CD14-positive monocyte (primary cell): ENCODE measurements around the gene ACKR1. TPM values are rescaled to one million over a fixed set of nuclear protein-coding genes. Genes with fewer than 3 reads are reported as not detected.
A peak's percentile ranks its signal among the peaks of the same experiment; 100 is the strongest.

Experiments
- DNase-seq, 3 donors: peaks; one replicate each; pipeline ENCODE4 v3.0.0-alpha.2; 2011 to 2022
- H2AFZ ChIP-seq: 2 replicates; pipeline ENCODE4 v1.6.0; 2012; ENCODE audit warnings: mild to moderate bottlenecking, low read depth, low read length, inconsistent platforms; ENCODE audit not compliant: insufficient read depth, poor library complexity, severe bottlenecking
- H3K27ac ChIP-seq, 2 donors: 1 replicate in 1 of 2; 2 replicates in 1 of 2; pipeline ENCODE4 v1.5.1; 2012 to 2013; ENCODE audit warnings: low read length in 2 of 2, control low read depth in 1 of 2, inconsistent platforms in 1 of 2, low read depth in 1 of 2, mild to moderate bottlenecking in 1 of 2
- H3K27me3 ChIP-seq, 2 donors: one replicate each; pipeline versions ENCODE4 v1.6.0 to v1.6.1; 2011 to 2013; ENCODE audit warnings: low read length in 2 of 2; ENCODE audit not compliant: control insufficient read depth in 2 of 2, insufficient read depth in 2 of 2
- H3K36me3 ChIP-seq, 2 donors: replicated peaks in 1 of 2; 1 replicate in 1 of 2; 2 replicates in 1 of 2; pipeline versions ENCODE4 v1.5.1 to v1.6.1; 2012 to 2013; ENCODE audit warnings: low read length in 2 of 2, control low read depth in 1 of 2, inconsistent platforms in 1 of 2, mild to moderate bottlenecking in 1 of 2; ENCODE audit not compliant: insufficient read depth in 2 of 2, control insufficient read depth in 1 of 2
- H3K4me1 ChIP-seq, 2 donors: 1 replicate in 1 of 2; 2 replicates in 1 of 2; pipeline versions ENCODE4 v1.5.1 to v1.6.1; 2012 to 2013; ENCODE audit warnings: low read length in 2 of 2, control low read depth in 1 of 2, inconsistent platforms in 1 of 2, mild to moderate bottlenecking in 1 of 2, moderate library complexity in 1 of 2; ENCODE audit not compliant: insufficient read depth in 2 of 2, control insufficient read depth in 1 of 2
- H3K4me2 ChIP-seq: replicated peaks from 2 replicates; pipeline ENCODE3; 2012; ENCODE audit warnings: low read length, moderate library complexity, mild to moderate bottlenecking; ENCODE audit not compliant: poor library complexity, severe bottlenecking; ENCODE audit errors: extremely low read depth
- H3K4me3 ChIP-seq, 3 experiments: fragments of 200-600 bp in 1 of 3; sonication (generic) in 1 of 3; replicated peaks in 1 of 3; 1 replicate in 2 of 3; 2 replicates in 1 of 3; pipeline ENCODE4 v1.5.1; 2011 to 2013; ENCODE audit warnings: low read length in 3 of 3, mild to moderate bottlenecking in 3 of 3, control low read depth in 2 of 3, low read depth in 2 of 3, inconsistent platforms in 1 of 3, moderate library complexity in 1 of 3
- H3K79me2 ChIP-seq: 2 replicates; pipeline ENCODE4 v1.6.0; 2012; ENCODE audit warnings: mild to moderate bottlenecking, control low read depth, inconsistent platforms, low read length, moderate library complexity; ENCODE audit not compliant: insufficient read depth
- H3K9ac ChIP-seq: 2 replicates; pipeline ENCODE4 v1.6.0; 2017; ENCODE audit warnings: low read length, mild to moderate bottlenecking; ENCODE audit not compliant: insufficient read depth, poor library complexity, severe bottlenecking
- H3K9me3 ChIP-seq, 2 donors: replicated peaks in 1 of 2; 1 replicate in 1 of 2; 2 replicates in 1 of 2; pipeline versions ENCODE4 v1.5.1 to v1.6.1; 2012 to 2013; ENCODE audit warnings: low read length in 2 of 2, control low read depth in 1 of 2; ENCODE audit not compliant: control insufficient read depth in 1 of 2, insufficient read depth in 1 of 2
- H4K20me1 ChIP-seq: 2 replicates; pipeline ENCODE4 v1.6.0; 2012; ENCODE audit warnings: mild to moderate bottlenecking, low read length, control low read depth, moderate library complexity; ENCODE audit not compliant: insufficient read depth
- H3K27ac Mint-ChIP-seq, 7 donors: one replicate each; pipeline ENCODE4 v1.8.0; 2020; ENCODE audit warnings: mild to moderate bottlenecking in 7 of 7, mixed read lengths in 7 of 7, moderate library complexity in 6 of 7, inconsistent platforms in 2 of 7
- H3K27me3 Mint-ChIP-seq, 3 donors: one replicate each; pipeline ENCODE4 v1.8.0; 2021 to 2022; ENCODE audit warnings: low read depth in 3 of 3, mild to moderate bottlenecking in 3 of 3, mixed read lengths in 3 of 3, moderate library complexity in 3 of 3, inconsistent platforms in 1 of 3
- H3K36me3 Mint-ChIP-seq, 2 donors: one replicate each; pipeline ENCODE4 v1.8.0; 2020; ENCODE audit warnings: mixed read lengths in 2 of 2, inconsistent platforms in 1 of 2, mild to moderate bottlenecking in 1 of 2
- H3K4me1 Mint-ChIP-seq: one replicate; pipeline ENCODE4 v1.8.0; 2020; ENCODE audit warnings: mild to moderate bottlenecking, mixed read lengths
- H3K4me3 Mint-ChIP-seq, 2 donors: one replicate each; pipeline ENCODE4 v1.8.0; 2020; ENCODE audit warnings: mild to moderate bottlenecking in 2 of 2, mixed read lengths in 2 of 2, moderate library complexity in 1 of 2
- H3K9me3 Mint-ChIP-seq, 7 donors: one replicate each; pipeline ENCODE4 v1.8.0; 2020 to 2022; ENCODE audit warnings: mixed read lengths in 7 of 7, mild to moderate bottlenecking in 6 of 7, moderate library complexity in 6 of 7, inconsistent platforms in 2 of 7
- CTCF ChIP-seq: fragments of 200-600 bp; IDR thresholded peaks from one replicate; pipeline ENCODE4 v1.8.0; 2022; ENCODE audit warnings: antibody characterized with exemption, mild to moderate bottlenecking
- WGBS: methylation state at CpG from one replicate; pipeline ENCODE4 v1.1.5; 2013; ENCODE audit warnings: missing lambda C conversion rate; ENCODE audit not compliant: insufficient coverage; 5-methylcytosine and 5-hydroxymethylcytosine counted together
- intact Hi-C, 2 donors: fragments of 100-400 bp; cut with micrococcal nuclease; formaldehyde crosslinking; loops; one replicate each; pipeline versions ENCODE4 v1.15.0 to v1.15.1; 2023
- polyA plus RNA-seq, 3 donors: library from polyadenylated mRNA; depleted of rRNA in 1 of 3; unstranded in 2 of 3; stranded (reverse) in 1 of 3; fragments of 300-500 nt in 2 of 3; fragments of >200 nt in 1 of 3; fragmentation: Illumina TruSeq in 2 of 3; gene quantifications; 1 replicate in 2 of 3; 2 replicates in 1 of 3; pipeline ENCODE4 v1.2.3, GENCODE V29; 2012 to 2021

The ACKR1 gene
- polyA plus RNA-seq, 3 donors = 0.14 TPM; not detected in 2

DNA sequence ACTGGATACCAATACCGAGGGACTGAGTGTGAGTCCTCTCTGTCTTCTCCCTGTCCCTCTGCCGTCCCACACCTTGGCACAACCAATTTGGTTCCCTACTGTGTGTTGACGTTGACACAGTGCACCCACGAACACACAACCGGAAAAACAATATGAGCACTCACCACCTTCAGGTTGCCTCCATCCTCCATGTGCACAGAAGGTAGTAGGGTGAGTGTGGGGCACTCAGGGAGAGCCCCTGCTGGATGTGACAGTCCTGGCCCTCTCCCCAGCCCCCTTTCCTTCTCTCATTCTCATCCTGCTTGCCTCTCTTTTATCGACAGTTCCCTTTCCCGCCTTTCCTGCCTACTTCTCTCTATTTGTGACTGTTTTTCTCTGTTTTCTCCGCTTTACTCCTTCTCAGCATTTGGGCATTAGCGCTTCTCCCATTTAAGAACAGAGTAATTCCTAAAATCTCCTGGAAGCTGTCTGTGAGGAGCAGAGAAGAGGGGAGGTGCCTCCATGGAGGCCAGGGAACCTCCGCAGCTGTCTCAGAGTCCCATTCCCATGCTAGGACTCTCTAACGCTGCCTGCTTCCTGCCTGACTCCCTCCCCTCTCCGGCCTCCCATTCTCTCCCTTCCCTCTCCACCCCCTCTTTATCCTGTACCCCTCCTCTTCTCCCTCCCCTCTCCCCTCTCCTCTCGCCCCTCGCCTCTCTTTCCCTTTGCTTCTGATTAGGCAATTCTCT lies 16.9 kb upstream of the ACKR1 start:
- intact Hi-C loops = no loop called here
- H3K27me3 Mint-ChIP-seq = peaks cover 43 to 61% (median 45%) of the 10 kb centered on the region in 3 donors
- H3K4me3 Mint-ChIP-seq = peak overlapping the region; percentile 65 to 83
- Histone ChIP-seq H3K4me1 (peaks cover 6 to 13% of the 10 kb centered on the region in 2 donors), H4K20me1 (no peaks in the 10 kb centered on the region), H3K9me3 (no peaks in the 10 kb centered on the region), H3K36me3 (no peaks in the 10 kb centered on the region), H3K79me2 (no peaks in the 10 kb centered on the region), H3K27me3 (peaks cover 52 to 65% of the 10 kb centered on the region in 2 donors), H3K27ac (no peak overlapping the region), H3K9ac (no peak overlapping the region), H3K4me2 (peak overlapping the region; percentile 48), H3K4me3 (peak overlapping the region in 1 of 3 experiments; percentile 49), H2AFZ (peak overlapping the region; percentile 43)
- peaks cover 0 to 7% (median 0%) of the 10 kb centered on the region in 7 donors for H3K9me3 Mint-ChIP-seq
- peaks cover 14% of the 10 kb centered on the region for H3K4me1 Mint-ChIP-seq
- DNase-seq = no peak
- H3K27ac Mint-ChIP-seq = peak overlapping the region in 1 of 7 donors; percentile 47
- WGBS = 31% methylated on average over 8 of the region's 14 CpGs
- H3K36me3 Mint-ChIP-seq = no peaks in the 10 kb centered on the region
- no peak for TF ChIP-seq CTCF

DNA sequence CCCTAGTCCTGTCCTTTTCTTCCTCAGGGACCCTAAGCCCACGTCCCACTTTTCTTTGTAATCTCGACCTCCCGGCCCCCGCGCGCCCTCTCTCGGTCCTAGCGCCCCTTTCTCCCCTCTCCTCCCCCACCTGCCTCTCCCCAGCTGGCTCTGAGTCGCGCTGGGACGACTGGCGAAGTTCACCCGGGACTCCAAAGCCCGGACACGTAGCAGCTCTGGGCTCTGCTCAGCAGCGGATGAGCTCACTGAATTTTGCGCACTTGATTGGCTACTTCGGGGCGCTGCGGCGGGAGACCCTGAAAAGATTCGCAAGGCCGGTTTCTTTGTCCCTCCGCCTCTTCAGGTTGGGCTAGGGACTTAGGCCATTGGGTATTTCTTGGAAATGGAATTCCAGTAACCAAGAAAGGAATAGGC lies 16.3 kb upstream of the ACKR1 start:
- H3K4me3 ChIP-seq = peak overlapping the region in 1 of 3 experiments; percentile 49
- H3K79me2 ChIP-seq = no peaks in the 10 kb centered on the region
- Mint-ChIP-seq H3K9me3 (peaks cover 0 to 7% (median 0%) of the 10 kb centered on the region in 7 donors), H3K4me1 (peaks cover 14% of the 10 kb centered on the region), H3K27ac (peak overlapping the region in 1 of 7 donors; percentile 31), H3K36me3 (no peaks in the 10 kb centered on the region), H3K4me3 (peak overlapping the region; percentile 65 to 83), H3K27me3 (peaks cover 43 to 59% (median 46%) of the 10 kb centered on the region in 3 donors)
- peak; percentile 12 to 31 (median 15) for DNase-seq
- H4K20me1 ChIP-seq = no peaks in the 10 kb centered on the region
- no peak overlapping the region for H3K27ac ChIP-seq
- H3K27me3 ChIP-seq = peaks cover 52 to 62% of the 10 kb centered on the region in 2 donors
- H2AFZ ChIP-seq = peak overlapping the region; percentile 43
- intact Hi-C loops = no loop called here
- 1% methylated on average over 24 of the region's 24 CpGs for WGBS
- peak overlapping the region; percentile 48 for H3K4me2 ChIP-seq
- TF ChIP-seq CTCF = no peak
- peaks cover 6 to 13% of the 10 kb centered on the region in 2 donors for H3K4me1 ChIP-seq
- no peaks in the 10 kb centered on the region for H3K9me3 ChIP-seq
- no peaks in the 10 kb centered on the region for H3K36me3 ChIP-seq
- H3K9ac ChIP-seq = no peak overlapping the region
